ENCODE results near the gene SMIM9.
A peak's percentile ranks its signal among the peaks of the same experiment; 100 is the strongest.

The SMIM9 gene

GRCh38 chrX:154812341-154813101, 21.9 kb downstream of the SMIM9 start (continued):
- TF ChIP-seq ZNF76 (tag by site-specific recombination; IDR thresholded peaks at IDR 0.05; ENCODE audit: borderline replicate concordance, low read depth) (no peak), ZNF133 (tag by site-specific recombination; IDR thresholded peaks at IDR 0.05) (no peak), HIC1 (tag by site-specific recombination; IDR thresholded peaks at IDR 0.05) (no peak), ZXDB (tag by site-specific recombination; IDR thresholded peaks at IDR 0.05) (peak; percentile 35; the same call in 1 of the 2 replicates), SP2 (tag by site-specific recombination; IDR thresholded peaks at IDR 0.05) (no peak), ZNF148 (tag by site-specific recombination; IDR thresholded peaks at IDR 0.05; ENCODE audit: borderline replicate concordance) (no peak), ZNF202 (tag by site-specific recombination; IDR thresholded peaks at IDR 0.05; ENCODE audit: borderline replicate concordance) (0 out of 2 replicates have a peak, but pooled peaks have one; percentile 49), ZNF791 (tag by site-specific recombination; IDR thresholded peaks at IDR 0.05) (no peak), ZNF211 (tag by site-specific recombination; IDR thresholded peaks at IDR 0.05; ENCODE audit: low read depth) (no peak), ZNF248 (tag by site-specific recombination; IDR thresholded peaks at IDR 0.05) (no peak), ZNF596 (tag by site-specific recombination; IDR thresholded peaks at IDR 0.05) (no peak), ZNF175 (tag by site-specific recombination; IDR thresholded peaks at IDR 0.05) (no peak), ZNF654 (tag by site-specific recombination; IDR thresholded peaks at IDR 0.05; ENCODE audit: low read depth) (peak; percentile 27), AEBP2 (tag by site-specific recombination; IDR thresholded peaks at IDR 0.05; ENCODE audit: borderline replicate concordance) (no peak), ZBTB6 (tag by site-specific recombination; IDR thresholded peaks at IDR 0.05) (no peak), GLI2 (tag by site-specific recombination; IDR thresholded peaks at IDR 0.05; ENCODE audit: borderline replicate concordance, low read depth) (no peak), ZNF2 (tag by site-specific recombination; IDR thresholded peaks at IDR 0.05) (no peak), ZNF530 (tag by site-specific recombination; IDR thresholded peaks at IDR 0.05; ENCODE audit: low read depth) (no peak), KLF16 (tag by site-specific recombination; IDR thresholded peaks at IDR 0.05) (no peak)
- TF ChIP-seq, protein P1, sequence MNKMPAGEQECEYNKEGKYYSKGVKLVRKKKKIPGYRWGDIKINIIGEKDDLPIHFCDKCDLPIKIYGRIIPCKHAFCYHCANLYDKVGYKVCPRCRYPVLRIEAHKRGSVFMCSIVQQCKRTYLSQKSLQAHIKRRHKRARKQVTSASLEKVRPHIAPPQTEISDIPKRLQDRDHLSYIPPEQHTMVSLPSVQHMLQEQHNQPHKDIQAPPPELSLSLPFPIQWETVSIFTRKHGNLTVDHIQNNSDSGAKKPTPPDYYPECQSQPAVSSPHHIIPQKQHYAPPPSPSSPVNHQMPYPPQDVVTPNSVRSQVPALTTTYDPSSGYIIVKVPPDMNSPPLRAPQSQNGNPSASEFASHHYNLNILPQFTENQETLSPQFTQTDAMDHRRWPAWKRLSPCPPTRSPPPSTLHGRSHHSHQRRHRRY (tag by site-specific recombination; IDR thresholded peaks at IDR 0.05): no peak

All from HEK293 (cell line).